Activated T-cell treated with anti-CD3 and anti-CD28 coated beads for 24 hours (primary cell): ENCODE measurements around the gene RARA.

Experiments
- DNase-seq: peaks from one replicate; pipeline ENCODE4 v3.0.0-alpha.2; 2020; ENCODE audit warnings: low read depth

Gene RARA

DNA sequence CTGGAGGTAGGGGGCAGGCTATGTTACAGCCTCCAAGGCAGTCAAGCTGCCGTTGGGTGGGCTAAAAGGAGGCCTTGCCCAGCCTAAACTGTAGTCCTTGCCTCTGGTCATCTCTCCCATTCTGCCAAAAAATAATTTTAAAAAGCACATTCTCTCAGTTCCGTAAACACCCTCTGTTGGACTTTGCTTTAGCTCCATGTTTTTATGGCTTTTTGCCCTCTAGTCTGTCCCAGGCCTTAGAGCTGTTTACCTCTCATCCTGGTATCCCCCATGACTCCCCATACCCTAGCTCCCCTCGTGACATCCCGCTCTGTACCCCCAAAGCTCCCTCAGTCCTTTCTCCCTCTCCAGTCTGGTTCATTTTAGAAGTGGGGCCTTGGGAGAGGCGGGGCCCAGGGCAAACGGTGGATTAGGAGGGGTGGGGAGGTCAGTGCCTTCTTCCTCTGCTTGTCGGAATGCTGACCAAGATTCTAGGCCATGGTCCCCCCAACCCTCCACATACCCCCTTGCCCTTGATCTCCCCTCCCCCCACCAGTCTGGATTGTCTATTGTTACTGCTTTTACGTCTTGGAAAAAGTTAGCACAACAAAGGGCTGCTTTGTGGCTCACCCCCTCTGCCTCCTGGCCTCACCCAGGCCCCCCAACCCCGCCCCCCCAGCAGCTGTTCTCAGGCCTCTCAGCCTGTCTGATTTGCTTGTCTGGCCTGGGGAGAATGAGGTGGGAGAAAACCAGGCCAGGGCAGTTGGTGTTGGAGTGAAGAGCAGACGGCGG is 37.2 kb downstream of the RARA start:
- DNase-seq: no peak

DNA sequence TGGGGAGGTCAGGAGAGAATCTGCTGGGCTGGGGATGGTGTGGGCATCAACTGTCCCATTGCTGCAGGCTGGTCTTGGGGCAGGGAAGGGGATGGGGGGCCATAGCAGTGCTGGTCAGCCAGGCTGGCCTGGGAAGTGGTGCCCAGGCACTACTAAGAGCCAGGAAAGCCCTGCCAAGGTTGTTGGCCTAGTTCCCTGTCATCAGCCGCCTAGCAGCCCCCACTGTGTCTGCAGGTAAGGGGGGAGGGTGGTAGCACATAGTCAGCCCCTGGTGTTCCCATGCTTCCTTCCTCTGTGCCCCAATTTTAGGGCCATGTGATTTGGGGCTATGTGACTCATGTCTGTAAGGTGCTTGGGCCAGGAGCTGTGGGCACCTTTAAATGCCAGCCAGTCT is 37.8 kb downstream of the RARA start:
- no peak for DNase-seq

DNA sequence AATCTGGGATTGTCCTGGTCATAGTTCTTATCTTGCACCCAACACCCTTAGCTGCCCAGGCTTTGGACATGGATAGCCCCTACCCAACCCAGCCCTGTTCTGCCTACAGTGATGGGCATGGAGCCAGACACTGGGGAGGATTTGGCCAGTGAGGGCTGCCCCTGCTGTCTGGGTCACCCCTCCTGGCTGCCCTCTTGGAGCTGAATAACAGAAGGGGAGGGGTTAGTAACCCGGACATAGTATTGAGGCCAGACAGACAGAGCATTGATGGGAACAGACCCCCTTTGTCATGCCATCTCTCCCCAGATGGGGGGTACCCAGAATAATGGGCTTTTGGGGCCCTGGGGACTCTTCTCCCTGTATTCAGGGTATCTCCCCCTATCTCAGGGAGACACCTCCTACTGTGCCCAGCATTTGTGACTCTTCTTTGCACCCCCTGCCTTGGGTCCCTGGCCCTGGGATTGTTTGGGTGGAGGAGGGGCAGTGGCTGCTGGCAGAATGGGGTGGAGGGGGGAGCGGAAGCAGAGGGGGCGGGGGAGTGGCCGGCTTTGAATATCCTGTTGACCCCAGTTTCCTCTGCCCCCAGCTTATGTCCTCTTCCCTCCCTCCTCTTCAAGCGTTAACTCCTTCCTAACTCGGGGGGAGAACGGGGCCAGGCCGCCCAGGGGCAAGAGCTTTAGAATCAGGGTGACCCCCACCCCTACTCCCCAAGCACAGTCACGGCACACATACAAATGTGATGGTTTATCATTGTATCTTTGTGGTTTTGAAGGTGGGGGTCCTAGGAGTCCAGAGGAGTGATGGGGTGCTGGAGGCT is 38.5 kb downstream of the RARA start:
- no peak for DNase-seq

DNA sequence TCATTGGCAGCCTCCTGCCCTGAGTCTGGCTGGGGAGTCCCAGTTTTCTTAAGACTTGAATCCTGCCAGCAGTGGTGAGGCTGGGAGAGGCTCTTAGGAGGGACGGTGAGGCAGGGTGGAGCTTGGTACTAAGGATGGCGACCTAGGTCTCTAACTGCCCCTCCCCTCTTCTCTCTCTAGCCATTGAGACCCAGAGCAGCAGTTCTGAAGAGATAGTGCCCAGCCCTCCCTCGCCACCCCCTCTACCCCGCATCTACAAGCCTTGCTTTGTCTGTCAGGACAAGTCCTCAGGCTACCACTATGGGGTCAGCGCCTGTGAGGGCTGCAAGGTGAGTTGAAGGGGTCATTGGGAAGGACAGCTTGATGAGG is 39.1 kb downstream of the RARA start:
- no peak for DNase-seq

DNA sequence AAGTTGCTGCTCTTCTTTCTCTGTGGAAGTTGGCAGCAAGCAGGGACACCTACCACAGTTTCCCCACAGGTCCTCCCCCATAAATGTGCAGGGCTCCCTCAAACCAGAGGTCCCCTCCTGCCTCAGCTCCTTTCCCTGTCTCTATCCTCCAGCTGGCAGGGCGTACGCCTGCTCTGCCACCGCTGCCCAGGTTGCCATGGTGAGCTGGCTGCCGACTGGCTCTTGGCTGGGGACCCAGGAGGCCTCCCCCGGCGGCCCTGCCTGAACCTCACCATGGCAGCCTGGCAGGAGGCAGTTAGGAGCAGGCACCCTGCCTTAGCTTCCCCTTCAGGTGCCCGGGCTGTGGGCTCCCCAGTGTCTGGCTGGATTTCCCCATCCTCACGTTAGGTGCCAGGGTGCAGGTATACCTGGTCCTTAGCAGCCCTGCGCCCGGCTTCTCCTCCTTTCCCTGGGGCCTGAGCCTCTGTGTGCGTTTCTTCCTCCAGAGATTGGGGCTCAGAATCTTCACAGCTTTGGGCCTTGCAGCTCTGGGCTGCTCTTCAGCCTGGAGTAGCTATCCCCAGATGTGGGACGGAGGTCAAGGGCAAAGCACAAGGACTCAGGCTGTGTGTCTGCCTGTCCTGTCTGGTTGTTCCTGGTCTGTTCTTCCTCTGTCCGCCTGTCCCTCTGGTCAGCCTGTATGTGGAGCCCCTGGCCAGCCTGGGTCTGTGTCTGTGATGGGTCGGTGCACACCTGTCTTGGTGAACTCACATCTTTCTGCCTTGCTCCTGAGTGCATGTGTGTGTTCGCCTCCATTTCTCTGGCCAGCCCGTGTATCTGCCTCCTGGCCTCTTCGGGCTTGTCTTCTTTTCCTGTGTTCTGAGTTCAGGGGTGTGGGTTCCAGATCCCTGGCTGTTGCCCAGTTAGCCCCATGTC is 39.8 kb downstream of the RARA start:
- no peak for DNase-seq

DNA sequence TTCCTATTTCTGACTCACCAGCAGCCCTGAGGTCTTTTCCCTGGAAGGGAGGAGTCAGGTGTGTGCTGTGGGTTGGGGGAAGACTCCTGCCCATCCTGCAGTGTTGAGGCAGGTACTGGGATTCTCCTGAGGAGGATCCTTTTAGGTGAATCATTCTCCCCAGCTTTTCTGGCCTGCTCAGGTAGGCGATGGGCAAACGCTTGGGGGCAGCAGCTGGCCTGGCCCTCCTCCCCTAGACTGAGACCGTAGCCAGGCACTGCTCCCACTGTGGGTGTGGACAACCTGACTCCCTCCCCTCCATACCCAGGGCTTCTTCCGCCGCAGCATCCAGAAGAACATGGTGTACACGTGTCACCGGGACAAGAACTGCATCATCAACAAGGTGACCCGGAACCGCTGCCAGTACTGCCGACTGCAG is 40.5 kb downstream of the RARA start:
- DNase-seq: no peak

DNA sequence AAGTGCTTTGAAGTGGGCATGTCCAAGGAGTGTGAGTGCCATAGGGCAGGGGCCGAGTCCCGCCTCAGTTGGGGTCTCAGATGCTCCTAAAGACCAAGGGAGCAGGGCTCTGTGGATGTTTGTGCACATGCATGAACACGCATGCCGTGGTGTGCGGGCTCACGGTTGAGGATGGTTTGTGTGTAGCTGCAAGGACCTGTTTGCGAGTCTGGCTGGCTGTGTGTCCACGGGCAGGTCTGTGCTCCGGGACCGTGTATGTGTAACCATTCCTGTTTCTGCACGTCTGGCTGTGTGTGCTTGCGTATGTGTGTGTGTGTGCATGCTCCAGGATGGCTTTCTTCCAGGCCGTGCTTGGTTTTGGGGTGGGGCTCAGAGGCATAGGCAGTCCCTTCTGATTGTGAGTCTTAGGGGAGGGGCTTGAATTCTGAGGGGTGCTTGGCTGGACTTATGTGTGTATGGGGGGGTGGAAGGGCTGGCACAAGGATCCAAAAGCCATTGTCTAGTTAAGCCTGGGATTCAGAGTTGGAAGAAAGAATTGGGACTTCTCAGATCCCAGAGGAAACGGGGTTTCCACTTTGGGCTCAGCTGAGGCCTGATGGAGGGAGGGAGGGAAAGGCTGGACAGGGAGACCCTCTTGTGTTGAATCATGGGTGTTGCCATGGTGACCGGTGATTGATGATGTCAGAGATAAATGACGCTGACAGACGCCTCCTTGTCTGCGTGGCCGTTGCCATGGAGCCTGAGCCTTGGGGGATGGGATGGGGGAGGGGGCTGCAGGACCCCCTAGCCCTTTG is 41.1 kb downstream of the RARA start:
- no peak for DNase-seq

DNA sequence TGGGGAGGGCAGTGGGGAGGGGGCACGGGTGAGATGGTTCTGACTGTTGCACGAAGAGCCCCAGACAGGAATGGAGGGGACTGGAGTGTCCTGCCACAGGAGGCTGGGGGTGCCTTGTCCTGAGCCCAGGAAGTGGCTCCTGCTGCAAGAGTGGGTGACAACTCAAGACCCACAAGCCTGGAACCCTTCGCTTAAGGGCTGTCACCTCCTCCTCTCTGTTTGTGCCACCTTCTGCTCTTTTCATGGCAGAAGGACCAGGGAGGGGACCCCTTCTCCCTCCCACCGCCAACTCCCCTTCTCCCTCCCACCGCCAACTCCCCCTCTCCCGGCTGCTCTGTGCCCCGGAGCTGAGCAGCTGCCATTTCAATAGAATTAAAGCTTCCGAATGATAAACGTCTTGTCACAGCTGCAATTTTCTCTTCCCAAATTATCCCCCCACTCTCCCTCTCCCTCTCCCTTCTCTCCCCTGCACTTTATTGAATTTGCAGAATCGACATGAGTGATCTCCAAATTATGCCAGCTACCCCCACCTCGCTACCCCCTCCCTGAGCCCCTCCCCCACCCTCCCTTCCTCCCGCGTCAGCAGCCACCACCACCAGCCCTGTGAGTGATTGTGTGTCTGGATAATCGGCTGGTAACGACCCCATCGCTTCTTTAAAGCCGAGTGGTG is 41.8 kb downstream of the RARA start:
- no peak for DNase-seq

DNA sequence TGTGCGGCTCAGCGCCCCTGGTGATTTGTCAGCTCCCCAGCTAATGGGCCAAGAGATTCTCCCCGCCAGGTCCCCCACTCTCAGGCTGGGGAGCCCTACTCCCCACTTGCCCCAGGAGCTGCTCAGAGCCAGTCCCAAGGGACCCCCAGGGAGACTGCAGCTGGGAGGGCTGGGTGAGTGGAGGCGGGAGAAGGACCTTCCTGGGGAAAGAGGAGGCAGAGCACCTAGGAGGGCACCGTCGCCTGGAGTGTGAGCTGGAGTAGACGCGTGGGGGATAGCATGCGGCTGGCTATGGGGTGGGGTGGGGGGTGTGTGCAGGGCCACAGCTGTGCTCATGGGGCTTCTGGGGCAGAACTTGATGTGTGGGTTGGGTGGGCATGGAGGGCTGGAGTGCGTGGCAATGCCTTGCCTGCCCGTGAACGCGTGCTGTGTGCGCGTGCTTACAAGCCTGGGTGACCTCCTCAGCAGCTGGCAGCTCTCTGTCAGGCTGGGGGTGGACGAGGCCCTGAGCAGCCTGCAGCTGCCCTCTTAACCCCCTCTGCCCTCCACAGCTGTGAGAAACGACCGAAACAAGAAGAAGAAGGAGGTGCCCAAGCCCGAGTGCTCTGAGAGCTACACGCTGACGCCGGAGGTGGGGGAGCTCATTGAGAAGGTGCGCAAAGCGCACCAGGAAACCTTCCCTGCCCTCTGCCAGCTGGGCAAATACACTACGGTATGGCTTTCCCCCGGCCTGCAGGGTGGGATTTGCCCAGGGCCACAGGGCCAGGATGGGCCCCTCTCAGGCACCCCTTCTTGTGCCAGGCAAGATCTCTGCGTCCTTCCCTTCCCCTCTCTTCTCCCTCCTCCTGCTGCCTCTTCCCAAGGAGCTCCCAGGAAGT is 42.6 kb downstream of the RARA start:
- DNase-seq: no peak

DNA sequence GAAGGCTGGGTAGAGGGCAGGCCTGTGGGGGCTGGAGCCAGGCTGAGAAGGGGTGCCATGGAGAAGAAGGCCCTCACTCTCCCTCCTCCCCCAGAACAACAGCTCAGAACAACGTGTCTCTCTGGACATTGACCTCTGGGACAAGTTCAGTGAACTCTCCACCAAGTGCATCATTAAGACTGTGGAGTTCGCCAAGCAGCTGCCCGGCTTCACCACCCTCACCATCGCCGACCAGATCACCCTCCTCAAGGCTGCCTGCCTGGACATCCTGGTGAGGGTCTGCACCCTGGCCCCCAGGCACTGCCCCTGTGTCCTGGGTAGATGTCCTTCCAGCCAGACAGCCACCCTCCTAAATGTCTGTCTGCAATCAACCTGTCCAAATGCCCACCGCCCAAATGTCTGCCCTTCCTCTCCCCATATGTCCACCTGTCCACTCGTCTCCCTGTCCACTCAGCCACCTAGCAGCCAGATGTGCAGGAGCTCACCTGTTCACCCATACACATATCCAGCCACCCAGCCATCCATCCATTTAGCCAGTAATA is 43.3 kb downstream of the RARA start:
- DNase-seq: no peak

DNA sequence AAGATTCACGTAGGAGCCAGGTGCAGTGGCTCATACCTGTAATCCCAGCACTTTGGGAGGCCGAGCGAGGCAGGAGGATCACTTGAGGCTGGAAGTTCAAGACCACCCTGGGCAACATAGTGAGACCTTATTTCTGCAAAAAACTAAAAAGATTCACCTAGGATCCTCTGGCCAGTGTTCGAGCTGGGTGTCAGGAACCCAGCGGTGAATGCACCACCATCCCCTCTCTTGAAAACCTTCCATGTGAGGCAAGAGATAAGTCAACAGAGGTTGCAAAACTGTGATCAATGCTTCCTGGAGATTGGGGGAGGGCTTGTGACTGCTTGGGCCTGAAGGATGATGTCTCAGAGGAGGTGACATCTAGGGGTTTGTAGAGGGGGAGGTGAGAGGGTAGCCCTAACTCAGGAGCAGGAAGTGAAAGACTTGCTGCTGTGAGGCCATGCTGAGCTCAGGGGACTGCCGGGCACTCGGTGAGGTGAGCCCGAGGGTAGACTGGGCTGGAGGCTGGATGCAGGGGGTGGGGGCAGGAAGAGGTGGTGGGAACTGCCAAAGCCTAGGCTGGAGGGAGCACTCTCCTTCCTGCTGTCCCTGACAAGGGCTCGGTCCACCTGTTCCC is 43.9 kb downstream of the RARA start:
- no peak for DNase-seq

DNA sequence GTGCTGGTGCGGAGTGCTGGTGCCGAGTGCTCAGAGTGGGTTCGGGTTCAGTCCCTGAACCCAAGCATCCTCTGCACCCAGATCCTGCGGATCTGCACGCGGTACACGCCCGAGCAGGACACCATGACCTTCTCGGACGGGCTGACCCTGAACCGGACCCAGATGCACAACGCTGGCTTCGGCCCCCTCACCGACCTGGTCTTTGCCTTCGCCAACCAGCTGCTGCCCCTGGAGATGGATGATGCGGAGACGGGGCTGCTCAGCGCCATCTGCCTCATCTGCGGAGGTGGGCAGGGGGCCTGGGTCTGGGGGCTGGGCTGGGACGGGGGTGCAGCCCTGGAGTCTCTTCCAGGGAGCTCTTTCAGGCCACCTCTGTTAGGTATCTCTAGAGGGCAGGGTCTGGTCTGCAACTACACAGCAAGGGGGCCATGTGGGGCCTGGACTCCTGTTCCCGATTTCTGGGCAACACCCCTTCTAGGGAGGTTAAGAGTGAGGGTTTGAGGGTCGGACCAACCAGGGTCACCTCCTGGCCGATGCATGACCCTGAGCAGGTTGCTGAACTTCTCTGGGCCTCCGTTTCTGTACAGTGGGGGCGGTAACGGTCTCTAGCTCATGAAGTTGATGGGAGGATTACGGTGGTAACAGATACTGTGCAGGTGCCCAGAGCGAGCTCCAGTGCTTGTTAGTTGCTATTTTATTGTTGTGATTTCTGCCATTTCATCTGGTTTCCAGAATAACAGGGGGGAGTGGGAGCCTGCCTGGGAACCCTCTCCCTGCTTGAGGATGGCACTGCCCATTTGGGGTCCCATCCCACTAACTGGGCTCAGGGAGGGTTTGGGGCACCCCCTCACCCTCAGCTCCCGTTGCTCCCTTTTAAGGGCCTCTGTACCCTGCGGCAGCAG is 45.5 kb downstream of the RARA start:
- DNase-seq: no peak

DNA sequence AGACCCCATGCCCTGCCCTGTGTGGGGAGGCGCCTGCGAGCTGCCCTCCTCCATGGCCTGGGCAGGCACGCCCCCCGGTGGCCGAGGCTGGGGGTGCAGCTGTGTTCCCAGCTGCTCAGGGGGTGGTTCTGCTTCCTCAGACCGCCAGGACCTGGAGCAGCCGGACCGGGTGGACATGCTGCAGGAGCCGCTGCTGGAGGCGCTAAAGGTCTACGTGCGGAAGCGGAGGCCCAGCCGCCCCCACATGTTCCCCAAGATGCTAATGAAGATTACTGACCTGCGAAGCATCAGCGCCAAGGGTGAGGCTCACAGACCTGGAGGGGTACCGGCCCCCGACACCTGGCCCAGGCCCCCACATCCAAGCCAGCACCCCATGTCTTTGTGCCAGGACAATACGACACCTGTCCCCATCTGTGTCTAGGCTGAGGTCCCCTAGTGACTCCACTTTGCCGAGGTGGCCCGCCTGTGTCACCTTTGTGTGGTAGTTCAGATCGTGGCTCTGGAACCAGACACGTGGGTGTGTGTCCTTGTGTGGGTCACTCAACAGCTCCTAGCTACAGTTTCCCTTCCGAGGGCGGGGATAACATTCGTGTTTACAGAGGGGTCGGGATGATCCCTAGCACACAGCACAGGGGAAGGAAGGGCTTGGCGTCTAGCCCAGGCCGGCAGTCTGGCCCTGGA is 46.3 kb downstream of the RARA start:
- DNase-seq: peak; percentile 67

DNA sequence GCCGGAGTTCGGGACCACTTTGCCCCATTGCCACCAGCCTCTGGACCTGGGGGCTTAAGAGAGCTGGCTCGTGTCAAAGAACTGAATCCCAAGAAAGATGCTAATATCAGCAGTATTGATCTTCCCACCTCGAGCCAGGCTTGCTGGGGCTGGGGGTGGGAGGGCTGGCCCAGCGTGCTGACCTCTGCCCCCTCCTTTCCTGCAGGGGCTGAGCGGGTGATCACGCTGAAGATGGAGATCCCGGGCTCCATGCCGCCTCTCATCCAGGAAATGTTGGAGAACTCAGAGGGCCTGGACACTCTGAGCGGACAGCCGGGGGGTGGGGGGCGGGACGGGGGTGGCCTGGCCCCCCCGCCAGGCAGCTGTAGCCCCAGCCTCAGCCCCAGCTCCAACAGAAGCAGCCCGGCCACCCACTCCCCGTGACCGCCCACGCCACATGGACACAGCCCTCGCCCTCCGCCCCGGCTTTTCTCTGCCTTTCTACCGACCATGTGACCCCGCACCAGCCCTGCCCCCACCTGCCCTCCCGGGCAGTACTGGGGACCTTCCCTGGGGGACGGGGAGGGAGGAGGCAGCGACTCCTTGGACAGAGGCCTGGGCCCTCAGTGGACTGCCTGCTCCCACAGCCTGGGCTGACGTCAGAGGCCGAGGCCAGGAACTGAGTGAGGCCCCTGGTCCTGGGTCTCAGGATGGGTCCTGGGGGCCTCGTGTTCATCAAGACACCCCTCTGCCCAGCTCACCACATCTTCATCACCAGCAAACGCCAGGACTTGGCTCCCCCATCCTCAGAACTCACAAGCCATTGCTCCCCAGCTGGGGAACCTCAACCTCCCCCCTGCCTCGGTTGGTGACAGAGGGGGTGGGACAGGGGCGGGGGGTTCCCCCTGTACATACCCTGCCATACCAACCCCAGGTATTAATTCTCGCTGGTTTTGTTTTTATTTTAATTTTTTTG is 47.1 kb downstream of the RARA start:
- no peak for DNase-seq

DNA sequence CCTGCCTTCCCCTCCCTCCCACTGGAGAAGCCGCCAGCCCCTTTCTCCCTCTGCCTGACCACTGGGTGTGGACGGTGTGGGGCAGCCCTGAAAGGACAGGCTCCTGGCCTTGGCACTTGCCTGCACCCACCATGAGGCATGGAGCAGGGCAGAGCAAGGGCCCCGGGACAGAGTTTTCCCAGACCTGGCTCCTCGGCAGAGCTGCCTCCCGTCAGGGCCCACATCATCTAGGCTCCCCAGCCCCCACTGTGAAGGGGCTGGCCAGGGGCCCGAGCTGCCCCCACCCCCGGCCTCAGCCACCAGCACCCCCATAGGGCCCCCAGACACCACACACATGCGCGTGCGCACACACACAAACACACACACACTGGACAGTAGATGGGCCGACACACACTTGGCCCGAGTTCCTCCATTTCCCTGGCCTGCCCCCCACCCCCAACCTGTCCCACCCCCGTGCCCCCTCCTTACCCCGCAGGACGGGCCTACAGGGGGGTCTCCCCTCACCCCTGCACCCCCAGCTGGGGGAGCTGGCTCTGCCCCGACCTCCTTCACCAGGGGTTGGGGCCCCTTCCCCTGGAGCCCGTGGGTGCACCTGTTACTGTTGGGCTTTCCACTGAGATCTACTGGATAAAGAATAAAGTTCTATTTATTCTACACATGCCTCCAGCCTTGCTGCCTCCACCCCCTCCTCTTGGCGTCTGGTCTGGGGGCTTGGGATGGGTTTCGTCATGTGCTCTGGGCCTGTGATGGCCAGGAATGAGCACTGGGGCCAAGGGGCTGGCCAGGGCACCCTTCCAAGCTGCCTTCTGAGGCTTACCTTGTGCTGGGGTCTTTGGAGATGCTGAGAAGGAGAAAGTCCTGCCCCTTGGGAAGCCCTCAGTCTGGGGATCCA is 48.3 kb downstream of the RARA start:
- DNase-seq: no peak
